Tibial artery (tissue), 4 donors: ENCODE data around the gene TLE5.
A peak's percentile ranks its signal among the peaks of the same experiment; 100 is the strongest.

Experiments
- DNase-seq, 2 donors: peaks; one replicate each; pipeline ENCODE4 v3.0.0-alpha.2; 2019
- H3K27ac ChIP-seq, 2 donors: fragments of 200-600 bp; sonication (generic) in 1 of 2; 1 replicate in 1 of 2; 2 replicates in 1 of 2; pipeline ENCODE4 v1.5.1; 2018 to 2019; ENCODE audit warnings: mild to moderate bottlenecking in 1 of 2
- H3K27me3 ChIP-seq, 2 donors: fragments of 200-600 bp; sonication (generic) in 1 of 2; one replicate each; pipeline versions ENCODE4 v1.5.1 to v1.6.0; 2016 to 2019
- H3K36me3 ChIP-seq, 3 donors: fragments of 200-600 bp; sonication (generic) in 2 of 3; one replicate each; pipeline ENCODE4 v1.5.1; 2016 to 2019; ENCODE audit warnings: mild to moderate bottlenecking in 2 of 3
- H3K4me1 ChIP-seq, 4 donors: fragments of 200-600 bp; sonication (generic) in 2 of 4; 1 replicate in 3 of 4; 2 replicates in 1 of 4; pipeline ENCODE4 v1.5.1; 2016 to 2019
- H3K4me3 ChIP-seq, 2 donors: fragments of 200-600 bp; sonication (generic) in 1 of 2; 1 replicate in 1 of 2; 2 replicates in 1 of 2; pipeline ENCODE4 v1.5.1; 2018 to 2019; ENCODE audit warnings: mild to moderate bottlenecking in 2 of 2
- H3K9me3 ChIP-seq, 3 donors: fragments of 200-600 bp; sonication (generic) in 1 of 3; one replicate each; pipeline ENCODE4 v1.5.1; 2016 to 2019
- CTCF ChIP-seq, 2 experiments: fragments of 200-600 bp in 1 of 2; fragments of 450-650 bp in 1 of 2; IDR thresholded peaks; one replicate each; pipeline ENCODE4 v1.5.1; 2017 to 2019; ENCODE audit warnings: antibody characterized with exemption in 2 of 2, mild to moderate bottlenecking in 1 of 2, moderate library complexity in 1 of 2
- intact Hi-C: fragments of 100-400 bp; cut with DNase I; formaldehyde crosslinking; loops from one replicate; pipeline ENCODE4 v1.15.0; 2023; ENCODE audit warnings: low total_unique reads

Gene TLE5

GRCh38 chr19:3062165-3063105, at the start of gene TLE5:
Gene TLE5 (minus strand): TSS chr19:3062495. CDS start chr19:3062200, 295 bp downstream.
- H3K27me3 ChIP-seq: no peaks in the 10 kb centered on the region
- DNase-seq: peak; percentile 54 to 76
- peak within 1 kb of the TSS; percentile 85 to 89 for H3K4me3 ChIP-seq
- H3K36me3 ChIP-seq: peaks cover 0 to 22% (median 17%) of the 10 kb centered on the region in 3 donors
- no peak for TF ChIP-seq CTCF (IDR thresholded peaks at IDR 0.05)
- intact Hi-C loops: loop anchor here (5.0 kb wide), 2 partner anchors 95 to 125 kb away; partner anchors contain the start of gene NCLN
- H3K27ac ChIP-seq: peak within 1 kb of the TSS; percentile 89 to 95
- H3K9me3 ChIP-seq: no peaks in the 10 kb centered on the region
- H3K4me1 ChIP-seq: peaks cover 0 to 37% (median 26%) of the 10 kb centered on the region in 4 donors

GRCh38 chr19:3111586-3112247, 49.4 kb upstream of the TLE5 start:
- intact Hi-C loops: loop anchor here (5.0 kb wide), 1 partner anchor 39 kb away; no protein-coding TSS in a partner anchor
- no peak for TF ChIP-seq CTCF (IDR thresholded peaks at IDR 0.05)
- no peak for DNase-seq
- no peaks in the 10 kb centered on the region for H3K27me3 ChIP-seq
- peaks cover 0 to 19% (median 6%) of the 10 kb centered on the region in 4 donors for H3K4me1 ChIP-seq
- H3K9me3 ChIP-seq: no peaks in the 10 kb centered on the region
- H3K36me3 ChIP-seq: peaks cover 11 to 67% (median 48%) of the 10 kb centered on the region in 3 donors
- no peak overlapping the region for H3K27ac ChIP-seq
- no peak overlapping the region for H3K4me3 ChIP-seq

GRCh38 chr19:3110126-3110825, 48.0 kb upstream of the TLE5 start:
- TF ChIP-seq CTCF (IDR thresholded peaks at IDR 0.05): no peak
- DNase-seq: no peak

GRCh38 chr19:3109491-3109890, 47.2 kb upstream of the TLE5 start:
- no peak overlapping the region for H3K4me3 ChIP-seq
- no peaks in the 10 kb centered on the region for H3K27me3 ChIP-seq
- intact Hi-C loops: no loop called here
- peaks cover 11 to 48% (median 37%) of the 10 kb centered on the region in 3 donors for H3K36me3 ChIP-seq
- no peak overlapping the region for H3K27ac ChIP-seq
- DNase-seq: no peak
- no peaks in the 10 kb centered on the region for H3K9me3 ChIP-seq
- TF ChIP-seq CTCF (IDR thresholded peaks at IDR 0.05): no peak
- peaks cover 0 to 24% (median 11%) of the 10 kb centered on the region in 4 donors for H3K4me1 ChIP-seq

More at GRCh38 chr19:3110126-3110825, 48.0 kb upstream of the TLE5 start:
- H3K27ac ChIP-seq: no peak overlapping the region
- peaks cover 11 to 55% (median 44%) of the 10 kb centered on the region in 3 donors for H3K36me3 ChIP-seq
- H3K9me3 ChIP-seq: no peaks in the 10 kb centered on the region
- peaks cover 0 to 19% (median 7%) of the 10 kb centered on the region in 4 donors for H3K4me1 ChIP-seq
- H3K4me3 ChIP-seq: no peak overlapping the region
- intact Hi-C loops: loop anchor here (5.0 kb wide), 1 partner anchor 38 kb away; no protein-coding TSS in a partner anchor
- no peaks in the 10 kb centered on the region for H3K27me3 ChIP-seq

- peak; percentile 61 to 71 for TF ChIP-seq CTCF (IDR thresholded peaks at IDR 0.05)
- intact Hi-C loops: no loop called here
- Histone ChIP-seq H3K4me1 (peaks cover 0 to 32% (median 16%) of the 10 kb centered on the region in 4 donors), H3K27ac (no peak overlapping the region), H3K9me3 (no peaks in the 10 kb centered on the region), H3K27me3 (no peaks in the 10 kb centered on the region), H3K36me3 (peaks cover 11 to 40% (median 33%) of the 10 kb centered on the region in 3 donors), H3K4me3 (no peak overlapping the region)
- peak in 1 of 2 donors; percentile 50 for DNase-seq
These were observed 46.5 kb upstream of the TLE5 start for GRCh38 chr19:3108775-3109174.
